Measurements from ENCODE around the gene CRYBA2. TPM values are rescaled to one million over a fixed set of nuclear protein-coding genes. Genes with fewer than 3 reads are reported as not detected.

Gene CRYBA2
- total and polyA plus RNA-seq, 9 of the 15 experiments (the other 6 are each of a cell fraction or from before 2014, with no cell fraction given) = 0.11 to 1.8 (median 0.62) TPM; not detected in 5

- TF ChIP-seq TFAP4 (CRISPR knock-in tag; IDR thresholded peaks at IDR 0.05; ENCODE audit: borderline replicate concordance) (0 out of 2 replicates have a peak, but pooled peaks have one; percentile 25), REST (IDR thresholded peaks at IDR 0.05; ENCODE audit: borderline replicate concordance) (peak; percentile 63), REST (CRISPR knock-in tag; IDR thresholded peaks at IDR 0.05; ENCODE audit: low read depth) (no peak), SP1 (CRISPR knock-in tag; IDR thresholded peaks at IDR 0.05) (peak; percentile 40; the same call in 1 of the 2 replicates), VEZF1 (CRISPR knock-in tag; IDR thresholded peaks at IDR 0.05) (peak; percentile 51), SMC3 (conservative IDR thresholded peaks at IDR 0.05; ENCODE audit: insufficient read depth, low read depth, low read length) (peak; percentile 83), CREM (IDR thresholded peaks at IDR 0.05; ENCODE audit: low read depth) (0 out of 2 replicates have a peak, but pooled peaks have one; percentile 10), RB1 (IDR thresholded peaks at IDR 0.05; ENCODE audit: low read depth) (0 out of 2 replicates have a peak, but pooled peaks have one; percentile 28), ZNF512 (tag; IDR thresholded peaks at IDR 0.05) (no peak)
Measured at GRCh38 chr2:219029829-219030165, 36.6 kb upstream of the CRYBA2 start (continued).

Data from K562 (cell line).